Ishikawa (cell line): Measurements from ENCODE around the gene SLC6A3.

ENCODE experiments used
- CEBPB ChIP-seq: IDR thresholded peaks from 2 replicates; pipeline ENCODE4 v1.6.1; 2012
- CREB1 ChIP-seq: IDR thresholded peaks from 2 replicates; pipeline ENCODE4 v1.6.1; 2012; ENCODE audit warnings: low read depth
- EGR1 ChIP-seq: IDR thresholded peaks from 2 replicates; pipeline ENCODE4 v1.6.1; 2012
- EP300 ChIP-seq: IDR thresholded peaks from 2 replicates; pipeline ENCODE4 v1.6.1; 2012; ENCODE audit warnings: borderline replicate concordance
- FOXM1 ChIP-seq: IDR thresholded peaks from 2 replicates; pipeline ENCODE4 v1.6.1; 2012; ENCODE audit warnings: low read depth, borderline replicate concordance
- NFIC ChIP-seq: IDR thresholded peaks from 2 replicates; pipeline ENCODE4 v1.6.1; 2012
- RAD21 ChIP-seq: IDR thresholded peaks from 2 replicates; pipeline ENCODE4 v1.6.1; 2012; ENCODE audit warnings: low read depth
- TAF1 ChIP-seq: IDR thresholded peaks from 2 replicates; pipeline ENCODE4 v1.6.1; 2012; ENCODE audit warnings: low read depth, mild to moderate bottlenecking
- TCF12 ChIP-seq: IDR thresholded peaks from 2 replicates; pipeline ENCODE4 v1.6.1; 2012; ENCODE audit warnings: low read depth
- TEAD4 ChIP-seq: IDR thresholded peaks from 2 replicates; pipeline ENCODE4 v1.6.1; 2012
- YY1 ChIP-seq: IDR thresholded peaks from 2 replicates; pipeline ENCODE4 v1.6.1; 2012; ENCODE audit warnings: low read depth
- ZBTB7A ChIP-seq: IDR thresholded peaks from 2 replicates; pipeline ENCODE4 v1.6.1; 2012; ENCODE audit warnings: low read depth
- TF ChIP-seq, protein P1 (sequence below): IDR thresholded peaks from 2 replicates; pipeline ENCODE4 v1.6.1; 2012
- TF ChIP-seq, protein P2 (sequence below): IDR thresholded peaks from 2 replicates; pipeline ENCODE4 v1.6.1; 2012; ENCODE audit warnings: low read depth, mild to moderate bottlenecking
- TF ChIP-seq, protein P3 (sequence below): IDR thresholded peaks from 2 replicates; pipeline ENCODE4 v1.6.1; 2012

Gene SLC6A3

DNA sequence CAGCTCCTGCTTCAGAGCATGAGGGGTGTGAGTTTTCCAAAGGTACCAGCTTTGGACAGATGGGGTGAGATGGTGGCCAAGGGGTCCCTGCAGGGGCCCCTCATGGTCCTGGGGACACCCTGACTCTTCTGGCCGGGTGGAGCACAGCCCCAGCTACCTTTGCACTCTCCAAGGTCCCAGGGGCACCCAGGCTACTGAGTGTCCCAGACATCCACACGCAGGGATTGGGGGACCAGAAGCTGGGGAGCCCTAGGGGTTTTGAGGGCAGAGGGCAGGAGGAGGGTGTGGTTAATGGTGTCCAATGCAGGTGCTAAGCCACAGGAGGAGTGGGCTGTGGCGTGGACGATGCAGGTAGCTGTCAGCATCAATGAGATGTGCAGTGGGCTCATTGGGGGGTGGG lies 84.4 kb downstream of the SLC6A3 start:
- no peak for TF ChIP-seq TAF1
- no peak for TF ChIP-seq CEBPB
- no peak for TF ChIP-seq FOXM1
- TF ChIP-seq YY1: no peak
- TF ChIP-seq CREB1: no peak
- TF ChIP-seq, protein P1, sequence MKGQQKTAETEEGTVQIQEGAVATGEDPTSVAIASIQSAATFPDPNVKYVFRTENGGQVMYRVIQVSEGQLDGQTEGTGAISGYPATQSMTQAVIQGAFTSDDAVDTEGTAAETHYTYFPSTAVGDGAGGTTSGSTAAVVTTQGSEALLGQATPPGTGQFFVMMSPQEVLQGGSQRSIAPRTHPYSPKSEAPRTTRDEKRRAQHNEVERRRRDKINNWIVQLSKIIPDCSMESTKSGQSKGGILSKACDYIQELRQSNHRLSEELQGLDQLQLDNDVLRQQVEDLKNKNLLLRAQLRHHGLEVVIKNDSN: no peak
- TF ChIP-seq RAD21: no peak
- TF ChIP-seq NFIC: no peak
- TF ChIP-seq, protein P2, sequence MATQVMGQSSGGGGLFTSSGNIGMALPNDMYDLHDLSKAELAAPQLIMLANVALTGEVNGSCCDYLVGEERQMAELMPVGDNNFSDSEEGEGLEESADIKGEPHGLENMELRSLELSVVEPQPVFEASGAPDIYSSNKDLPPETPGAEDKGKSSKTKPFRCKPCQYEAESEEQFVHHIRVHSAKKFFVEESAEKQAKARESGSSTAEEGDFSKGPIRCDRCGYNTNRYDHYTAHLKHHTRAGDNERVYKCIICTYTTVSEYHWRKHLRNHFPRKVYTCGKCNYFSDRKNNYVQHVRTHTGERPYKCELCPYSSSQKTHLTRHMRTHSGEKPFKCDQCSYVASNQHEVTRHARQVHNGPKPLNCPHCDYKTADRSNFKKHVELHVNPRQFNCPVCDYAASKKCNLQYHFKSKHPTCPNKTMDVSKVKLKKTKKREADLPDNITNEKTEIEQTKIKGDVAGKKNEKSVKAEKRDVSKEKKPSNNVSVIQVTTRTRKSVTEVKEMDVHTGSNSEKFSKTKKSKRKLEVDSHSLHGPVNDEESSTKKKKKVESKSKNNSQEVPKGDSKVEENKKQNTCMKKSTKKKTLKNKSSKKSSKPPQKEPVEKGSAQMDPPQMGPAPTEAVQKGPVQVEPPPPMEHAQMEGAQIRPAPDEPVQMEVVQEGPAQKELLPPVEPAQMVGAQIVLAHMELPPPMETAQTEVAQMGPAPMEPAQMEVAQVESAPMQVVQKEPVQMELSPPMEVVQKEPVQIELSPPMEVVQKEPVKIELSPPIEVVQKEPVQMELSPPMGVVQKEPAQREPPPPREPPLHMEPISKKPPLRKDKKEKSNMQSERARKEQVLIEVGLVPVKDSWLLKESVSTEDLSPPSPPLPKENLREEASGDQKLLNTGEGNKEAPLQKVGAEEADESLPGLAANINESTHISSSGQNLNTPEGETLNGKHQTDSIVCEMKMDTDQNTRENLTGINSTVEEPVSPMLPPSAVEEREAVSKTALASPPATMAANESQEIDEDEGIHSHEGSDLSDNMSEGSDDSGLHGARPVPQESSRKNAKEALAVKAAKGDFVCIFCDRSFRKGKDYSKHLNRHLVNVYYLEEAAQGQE: no peak

DNA sequence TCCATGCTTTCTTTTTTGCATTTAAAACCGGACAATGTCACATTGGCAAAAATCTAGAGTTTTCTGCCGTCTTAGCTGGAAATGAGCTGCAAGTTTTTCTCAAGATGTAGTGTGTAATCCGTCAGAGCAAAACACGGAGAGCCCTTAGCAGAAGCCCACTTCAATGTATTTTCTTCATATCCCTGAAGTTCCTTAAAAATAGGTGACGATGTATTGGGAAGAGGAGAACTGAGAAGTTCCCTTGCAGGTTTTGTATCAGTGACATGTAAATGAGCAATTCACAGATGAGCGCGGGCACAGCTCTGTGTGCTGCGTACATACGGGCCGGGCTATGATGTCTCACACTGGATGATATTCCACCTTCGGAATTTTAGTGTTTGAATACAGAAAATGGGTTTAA lies 85.5 kb downstream of the SLC6A3 start:
- TF ChIP-seq CEBPB (no peak), RAD21 (no peak), FOXM1 (no peak), TAF1 (no peak), TEAD4 (no peak)
- TF ChIP-seq, protein P2: no peak
- TF ChIP-seq, protein P3, sequence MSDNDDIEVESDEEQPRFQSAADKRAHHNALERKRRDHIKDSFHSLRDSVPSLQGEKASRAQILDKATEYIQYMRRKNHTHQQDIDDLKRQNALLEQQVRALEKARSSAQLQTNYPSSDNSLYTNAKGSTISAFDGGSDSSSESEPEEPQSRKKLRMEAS: no peak
- TF ChIP-seq, protein P1: no peak

DNA sequence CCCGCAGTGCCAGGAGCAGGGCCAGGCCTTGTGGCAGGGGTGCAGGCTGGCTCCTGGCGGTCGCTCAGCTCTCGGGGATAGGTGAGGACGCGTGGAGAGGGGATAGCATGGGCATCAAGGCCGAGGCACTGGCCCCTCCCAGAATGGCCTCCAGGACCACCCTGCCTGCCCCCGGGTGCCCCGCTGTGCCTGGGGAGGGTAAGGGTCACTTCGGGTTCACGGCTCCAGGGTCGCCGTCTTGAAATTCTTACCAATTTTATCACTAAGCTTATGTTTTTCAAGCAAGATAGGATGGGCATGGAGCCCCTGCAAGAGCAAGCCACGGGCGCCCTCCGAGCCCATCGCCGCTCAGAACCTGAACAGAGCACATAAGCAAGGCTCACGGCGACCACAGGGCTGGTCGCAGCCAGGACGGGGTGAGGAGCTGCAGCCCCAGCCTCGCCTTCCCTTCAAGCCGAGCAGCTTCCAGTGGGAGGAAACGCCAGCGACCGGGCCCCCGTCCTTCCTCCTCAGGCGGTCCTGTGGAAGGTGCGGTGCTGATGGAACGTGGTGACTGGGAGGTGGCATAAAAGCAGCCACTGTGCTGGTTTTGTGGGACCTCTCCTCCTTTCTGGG lies 86.1 kb downstream of the SLC6A3 start:
- TF ChIP-seq NFIC: no peak
- no peak for TF ChIP-seq CEBPB
- TF ChIP-seq YY1: no peak

DNA sequence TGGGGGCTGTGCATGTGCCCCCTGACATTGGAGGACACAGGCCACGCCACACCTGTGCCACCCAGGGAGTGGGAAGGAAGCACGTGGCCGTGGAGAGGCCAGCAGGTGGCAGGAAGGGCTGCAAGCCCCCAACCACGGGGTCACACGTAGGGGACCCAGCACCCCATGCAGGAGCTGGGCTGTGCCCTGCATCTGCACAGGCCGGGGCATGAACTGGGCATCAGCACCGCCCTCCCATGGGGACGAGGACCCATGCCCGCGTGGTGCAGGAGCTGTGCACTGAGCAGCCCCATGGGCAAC lies 86.6 kb downstream of the SLC6A3 start:
- TF ChIP-seq NFIC: no peak
- TF ChIP-seq, protein P2: no peak
- no peak for TF ChIP-seq FOXM1
- TF ChIP-seq CREB1: no peak
- no peak for TF ChIP-seq EP300
- TF ChIP-seq ZBTB7A: no peak
- TF ChIP-seq RAD21: no peak
- TF ChIP-seq, protein P3: no peak
- TF ChIP-seq YY1: no peak
- no peak for TF ChIP-seq EGR1
- TF ChIP-seq TEAD4: no peak

DNA sequence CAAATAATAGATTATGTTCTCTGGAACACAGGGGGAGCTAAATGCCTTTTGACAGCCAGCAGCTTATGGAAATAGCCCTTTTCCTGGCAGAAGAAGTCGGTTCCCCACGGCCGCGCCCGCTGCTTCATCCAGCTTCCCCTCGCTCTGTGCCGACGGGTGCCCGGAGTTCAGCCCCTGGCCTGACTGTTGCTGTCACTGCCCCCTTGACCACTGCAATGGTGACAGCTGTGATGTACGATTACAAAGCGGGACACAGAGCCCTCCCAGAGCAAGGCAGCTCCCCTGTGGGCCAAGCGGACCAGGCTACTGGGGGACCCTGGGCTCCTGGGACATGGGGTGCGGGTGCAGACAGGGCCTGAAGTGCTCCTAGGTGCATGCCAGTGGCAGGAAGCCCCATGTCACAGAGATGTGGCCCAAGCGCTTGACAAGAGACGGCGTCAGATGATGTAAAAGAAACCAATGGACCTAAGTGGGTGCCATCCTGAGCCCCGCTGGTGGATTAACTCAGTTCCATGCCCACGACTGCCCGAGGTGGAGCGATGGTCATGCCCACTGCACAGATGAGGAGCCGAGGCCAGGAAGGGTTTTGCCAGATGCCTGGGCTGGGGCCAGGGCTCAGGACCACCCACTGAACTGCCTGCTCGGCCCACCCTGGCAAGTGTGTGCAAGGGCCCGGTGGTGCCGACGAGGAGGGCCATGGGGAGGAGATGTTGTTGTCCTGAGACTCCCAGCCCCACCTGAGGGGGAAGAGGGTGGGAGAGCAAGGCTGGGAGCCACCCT lies 87.1 kb downstream of the SLC6A3 start:
- TF ChIP-seq EP300: no peak
- no peak for TF ChIP-seq TAF1
- no peak for TF ChIP-seq TEAD4
- TF ChIP-seq NFIC: no peak
- no peak for TF ChIP-seq TCF12
- no peak for TF ChIP-seq YY1
- TF ChIP-seq, protein P3: no peak
- no peak for TF ChIP-seq CREB1
- TF ChIP-seq RAD21: no peak
- TF ChIP-seq EGR1: no peak
- no peak for TF ChIP-seq CEBPB
- TF ChIP-seq, protein P1: no peak
- TF ChIP-seq, protein P2: no peak
- no peak for TF ChIP-seq ZBTB7A
- TF ChIP-seq FOXM1: no peak
